ENCODE measurements around the gene HAUS8. TPM values are rescaled to one million over a fixed set of nuclear protein-coding genes. Genes with fewer than 3 reads are reported as not detected.

The HAUS8 gene
- total RNA-seq, 1 experiment from 2014 or later, result 30.6 TPM

- no peaks in the 10 kb centered on the region for H3K4me1 Mint-ChIP-seq (ENCODE audit: low read depth, unreplicated experiment)
- ChIA-PET CTCF (no interaction called here), POLR2A (no interaction called here)
- no peak for TF ChIP-seq CTCF (IDR thresholded peaks at IDR 0.05; ENCODE audit: insufficient read depth in 1 of 2, low read depth in 1 of 2, low read length in 1 of 2, severe bottlenecking in 1 of 2, unreplicated experiment in 1 of 2)
- Histone ChIP-seq H3K4me1 (no peaks in the 10 kb centered on the region), H3K27me3 (replicated peaks; ENCODE audit: control insufficient read depth, insufficient read depth, low read length) (no peaks in the 10 kb centered on the region), H3K36me3 (ENCODE audit: control insufficient read depth, insufficient read depth, low read length) (no peaks in the 10 kb centered on the region), H3K9me3 (no peaks in the 10 kb centered on the region), H3K4me3 (ENCODE audit: low read depth, low read length) (no peak overlapping the region)
- no peaks in the 10 kb centered on the region for H3K27me3 Mint-ChIP-seq (ENCODE audit: insufficient read depth, unreplicated experiment)
- intact Hi-C loops (cut with micrococcal nuclease; ENCODE audit: unreplicated experiment), result no loop called here
- DNase-seq, result no peak
- no peak overlapping the region for H3K27ac Mint-ChIP-seq (ENCODE audit: unreplicated experiment)
- H3K36me3 Mint-ChIP-seq (ENCODE audit: insufficient read depth, unreplicated experiment), result peaks cover 19% of the 10 kb centered on the region
- H3K9me3 Mint-ChIP-seq (ENCODE audit: unreplicated experiment), result no peaks in the 10 kb centered on the region
- BruUV-seq (replicated peaks), result no TSS peak
- H3K4me3 Mint-ChIP-seq (ENCODE audit: unreplicated experiment), result no peak overlapping the region
Observed at GRCh38 chr19:17114414-17114831, 39.2 kb upstream of the HAUS8 start.

DNA sequence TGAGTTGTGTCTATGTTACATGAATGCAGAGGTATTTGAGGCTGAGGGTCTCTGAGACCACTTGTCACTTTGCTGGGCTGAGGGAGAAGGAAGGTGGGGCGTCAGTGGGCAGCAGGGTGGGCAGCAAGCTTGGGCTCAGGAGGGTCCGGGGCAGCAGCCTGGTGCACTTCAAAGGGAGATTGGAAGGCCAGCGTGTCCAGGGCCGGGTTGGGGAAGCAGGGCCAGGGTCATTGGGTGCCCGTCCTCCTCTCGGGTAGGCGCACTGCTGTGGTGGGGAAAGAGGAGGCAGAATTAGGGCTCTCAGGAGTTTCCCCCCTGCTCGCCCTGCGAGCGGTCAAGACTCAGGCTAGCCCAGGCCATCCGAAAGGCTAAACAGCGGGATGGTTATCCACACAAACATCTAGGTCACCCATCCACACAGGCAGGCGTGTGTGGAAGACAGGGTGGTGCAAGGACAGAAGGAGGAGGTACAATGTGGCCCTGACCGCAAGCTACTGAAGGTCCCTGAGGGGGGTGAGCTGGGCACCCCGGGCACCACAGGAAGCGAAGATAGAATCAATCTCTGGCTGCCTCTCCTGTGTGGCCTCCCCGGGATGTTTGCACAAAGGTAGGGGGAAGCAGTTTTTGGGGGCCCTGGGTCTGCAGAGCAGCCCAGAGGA, 38.0 kb upstream of the HAUS8 start:
- no peak for TF ChIP-seq CTCF (IDR thresholded peaks at IDR 0.05; ENCODE audit: insufficient read depth in 1 of 2, low read depth in 1 of 2, low read length in 1 of 2, severe bottlenecking in 1 of 2, unreplicated experiment in 1 of 2)
- no peaks in the 10 kb centered on the region for H3K27me3 Mint-ChIP-seq (ENCODE audit: insufficient read depth, unreplicated experiment)
- ChIA-PET CTCF (interaction anchor here (0.6 kb wide), 1 partner anchor 60 kb away, joined by 5 read pairs; no protein-coding TSS in a partner anchor), POLR2A (no interaction called here)
- no peaks in the 10 kb centered on the region for H3K4me1 Mint-ChIP-seq (ENCODE audit: low read depth, unreplicated experiment)
- intact Hi-C loops (cut with micrococcal nuclease; ENCODE audit: unreplicated experiment), result no loop called here
- Histone ChIP-seq H3K27me3 (replicated peaks; ENCODE audit: control insufficient read depth, insufficient read depth, low read length) (no peaks in the 10 kb centered on the region), H3K4me3 (ENCODE audit: low read depth, low read length) (no peak overlapping the region), H3K9me3 (no peaks in the 10 kb centered on the region), H3K4me1 (no peaks in the 10 kb centered on the region), H3K36me3 (ENCODE audit: control insufficient read depth, insufficient read depth, low read length) (no peaks in the 10 kb centered on the region)
- BruUV-seq (replicated peaks), result no TSS peak
- H3K9me3 Mint-ChIP-seq (ENCODE audit: unreplicated experiment), result no peaks in the 10 kb centered on the region
- H3K27ac Mint-ChIP-seq (ENCODE audit: unreplicated experiment), result no peak overlapping the region
- no peak overlapping the region for H3K4me3 Mint-ChIP-seq (ENCODE audit: unreplicated experiment)
- peaks cover 19% of the 10 kb centered on the region for H3K36me3 Mint-ChIP-seq (ENCODE audit: insufficient read depth, unreplicated experiment)
- DNase-seq, result no peak

GRCh38 chr19:17112700-17113099, 37.4 kb upstream of the HAUS8 start:
- no peak overlapping the region for H3K27ac Mint-ChIP-seq (ENCODE audit: unreplicated experiment)
- H3K4me1 Mint-ChIP-seq (ENCODE audit: low read depth, unreplicated experiment), result no peaks in the 10 kb centered on the region
- no peak for DNase-seq
- no peaks in the 10 kb centered on the region for H3K9me3 Mint-ChIP-seq (ENCODE audit: unreplicated experiment)
- Histone ChIP-seq H3K36me3 (ENCODE audit: control insufficient read depth, insufficient read depth, low read length) (no peaks in the 10 kb centered on the region), H3K4me1 (no peaks in the 10 kb centered on the region), H3K27me3 (replicated peaks; ENCODE audit: control insufficient read depth, insufficient read depth, low read length) (no peaks in the 10 kb centered on the region), H3K9me3 (no peaks in the 10 kb centered on the region), H3K4me3 (ENCODE audit: low read depth, low read length) (no peak overlapping the region)
- no peak overlapping the region for H3K4me3 Mint-ChIP-seq (ENCODE audit: unreplicated experiment)
- H3K27me3 Mint-ChIP-seq (ENCODE audit: insufficient read depth, unreplicated experiment), result no peaks in the 10 kb centered on the region
- ChIA-PET CTCF (no interaction called here), POLR2A (no interaction called here)
- no TSS peak for BruUV-seq (replicated peaks)
- H3K36me3 Mint-ChIP-seq (ENCODE audit: insufficient read depth, unreplicated experiment), result peaks cover 19% of the 10 kb centered on the region
- intact Hi-C loops (cut with micrococcal nuclease; ENCODE audit: unreplicated experiment), result no loop called here
- no peak for TF ChIP-seq CTCF (IDR thresholded peaks at IDR 0.05; ENCODE audit: insufficient read depth in 1 of 2, low read depth in 1 of 2, low read length in 1 of 2, severe bottlenecking in 1 of 2, unreplicated experiment in 1 of 2)
